ENCODE results near the gene TBX2.

DNA sequence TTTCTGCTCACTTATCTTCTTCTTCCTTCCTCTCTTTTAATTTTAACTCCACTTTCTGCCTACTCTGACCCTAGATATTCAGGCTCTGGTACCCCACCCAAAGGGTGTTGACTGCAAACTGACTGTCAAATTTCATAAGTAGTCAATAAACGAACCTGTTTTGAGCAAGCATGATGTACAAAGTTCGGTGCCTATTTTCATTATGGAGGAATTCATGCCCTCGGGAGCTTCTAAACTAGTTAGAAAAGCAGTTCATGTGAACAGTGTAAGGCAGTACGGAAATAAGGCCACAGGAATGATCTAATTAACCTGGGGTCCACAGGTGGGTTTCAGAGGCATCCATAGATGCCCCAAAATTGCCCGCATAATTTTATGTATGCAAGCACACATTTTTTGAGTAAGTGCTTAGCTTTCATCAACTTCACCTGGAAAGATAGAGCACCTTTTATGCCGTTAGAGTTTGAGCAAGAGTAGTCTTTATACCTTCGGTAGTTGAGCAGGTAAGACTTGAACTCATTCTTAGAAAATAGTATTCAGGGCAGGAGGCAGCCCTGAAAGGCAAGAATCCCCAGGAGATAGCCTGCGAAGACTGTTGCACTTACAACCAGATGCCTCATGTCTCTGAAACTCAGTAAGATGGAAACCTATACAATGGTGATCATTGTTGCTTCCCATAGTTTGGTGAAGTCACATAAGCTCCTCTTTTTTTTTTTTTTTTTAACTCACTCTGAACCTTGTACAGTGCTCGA lies 36.6 kb upstream of the TBX2 start:
- TF ChIP-seq, protein P1, sequence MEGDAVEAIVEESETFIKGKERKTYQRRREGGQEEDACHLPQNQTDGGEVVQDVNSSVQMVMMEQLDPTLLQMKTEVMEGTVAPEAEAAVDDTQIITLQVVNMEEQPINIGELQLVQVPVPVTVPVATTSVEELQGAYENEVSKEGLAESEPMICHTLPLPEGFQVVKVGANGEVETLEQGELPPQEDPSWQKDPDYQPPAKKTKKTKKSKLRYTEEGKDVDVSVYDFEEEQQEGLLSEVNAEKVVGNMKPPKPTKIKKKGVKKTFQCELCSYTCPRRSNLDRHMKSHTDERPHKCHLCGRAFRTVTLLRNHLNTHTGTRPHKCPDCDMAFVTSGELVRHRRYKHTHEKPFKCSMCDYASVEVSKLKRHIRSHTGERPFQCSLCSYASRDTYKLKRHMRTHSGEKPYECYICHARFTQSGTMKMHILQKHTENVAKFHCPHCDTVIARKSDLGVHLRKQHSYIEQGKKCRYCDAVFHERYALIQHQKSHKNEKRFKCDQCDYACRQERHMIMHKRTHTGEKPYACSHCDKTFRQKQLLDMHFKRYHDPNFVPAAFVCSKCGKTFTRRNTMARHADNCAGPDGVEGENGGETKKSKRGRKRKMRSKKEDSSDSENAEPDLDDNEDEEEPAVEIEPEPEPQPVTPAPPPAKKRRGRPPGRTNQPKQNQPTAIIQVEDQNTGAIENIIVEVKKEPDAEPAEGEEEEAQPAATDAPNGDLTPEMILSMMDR (IDR thresholded peaks at IDR 0.05) = no peak
- TF ChIP-seq POLR2A (IDR thresholded peaks at IDR 0.05) (no peak), POLR2AphosphoS5 (IDR thresholded peaks at IDR 0.05) (no peak)
